ENCODE measurements around the gene SMYD3. TPM values are rescaled to one million over a fixed set of nuclear protein-coding genes. Genes with fewer than 3 reads are reported as not detected.

Gene SMYD3
- total and polyA plus RNA-seq, 9 of the 15 experiments (the other 6 are each of a cell fraction or from before 2014, with no cell fraction given): 128 to 440 (median 197) TPM

DNA sequence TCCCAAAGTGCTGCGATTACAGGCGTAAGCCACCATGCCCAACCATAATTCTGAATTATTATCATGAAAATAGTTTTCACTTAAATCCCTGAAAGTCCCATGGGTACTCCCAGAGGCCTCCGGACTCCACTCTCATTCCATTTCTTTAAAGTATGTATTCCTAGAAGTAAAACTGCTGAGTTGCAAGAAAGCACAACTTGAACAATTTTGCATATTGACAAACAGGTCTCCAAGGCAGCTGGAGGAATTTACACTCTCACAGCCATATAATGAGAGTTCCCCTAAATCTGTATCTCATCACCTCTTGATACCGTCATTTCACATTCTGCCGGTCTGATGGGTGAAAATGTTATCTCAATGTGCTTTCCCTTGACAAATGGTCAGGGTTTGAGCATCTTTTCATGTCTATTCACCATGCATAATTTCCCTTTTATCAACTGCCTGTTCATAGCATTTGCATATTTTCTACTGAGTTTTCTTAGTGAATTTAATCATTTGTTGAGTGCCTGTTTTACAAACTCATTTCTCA lies 129.4 kb downstream of the SMYD3 start:
- H4K20me1 ChIP-seq (replicated peaks; ENCODE audit: control insufficient read depth, insufficient read depth, low read length): no peaks in the 10 kb centered on the region; the same call in 1 of the 2 replicates
- no peak overlapping the region for H3K4me2 ChIP-seq (ENCODE audit: insufficient read depth, low read length)
- WGBS (ENCODE audit: insufficient coverage, low coverage, missing lambda C conversion rate): 88% methylated on average over 5 of the region's 5 CpGs
- H3K27ac ChIP-seq (ENCODE audit: extremely low read depth, low read depth, low read length): no peak overlapping the region
- intact Hi-C loops (cut with micrococcal nuclease): no loop called here
- in situ Hi-C loops (cut with MboI): no loop called here
- POLR2A ChIA-PET: interaction anchor here (1.1 kb wide), 1 partner anchor 13 kb away, joined by 3 read pairs; no protein-coding TSS in a partner anchor
- no peaks in the 10 kb centered on the region for H3K9me1 ChIP-seq (ENCODE audit: control insufficient read depth, insufficient read depth, low read length)
- H3K9ac ChIP-seq (ENCODE audit: insufficient read depth in 1 of 2, low read depth in 2 of 2, low read length in 2 of 2): no peak overlapping the region
- TF ChIP-seq ZNF449 (CRISPR knock-in tag; IDR thresholded peaks at IDR 0.05): no peak
- TF ChIP-seq ZEB2 (IDR thresholded peaks at IDR 0.05): no peak
- peak; percentile 75 for TF ChIP-seq MAFF (IDR thresholded peaks at IDR 0.05; ENCODE audit: low read length)
- peak; percentile 83 for TF ChIP-seq C11orf30 (IDR thresholded peaks at IDR 0.05; ENCODE audit: low read depth)
- TF ChIP-seq UBTF (IDR thresholded peaks at IDR 0.05; ENCODE audit: borderline replicate concordance in 1 of 2, low read depth in 2 of 2, low read length in 2 of 2): no peak
- TF ChIP-seq MAFG (tag; conservative IDR thresholded peaks at IDR 0.05): peak; percentile 75
- TF ChIP-seq ZNF766 (CRISPR knock-in tag; conservative IDR thresholded peaks at IDR 0.05): no peak
- TF ChIP-seq MAFK (IDR thresholded peaks at IDR 0.05; ENCODE audit: low read length): peak; percentile 67
- no peak for TF ChIP-seq POLR2AphosphoS5 (IDR thresholded peaks at IDR 0.05; ENCODE audit: control insufficient read depth, insufficient read depth, low read depth, low read length)
- TF ChIP-seq ZNF316 (IDR thresholded peaks at IDR 0.05): peak; percentile 91
- no peak for TF ChIP-seq ZNF184 (CRISPR knock-in tag; IDR thresholded peaks at IDR 0.05)
- no peak for TF ChIP-seq DACH1 (IDR thresholded peaks at IDR 0.05; ENCODE audit: partially characterized antibody)
- ATAC-seq: no peak
- DNase-seq (ENCODE audit: extremely low read depth in 1 of 4, low spot score in 3 of 4): no peak
- BruUV-seq (replicated peaks): no TSS peak
- H2AFZ ChIP-seq (ENCODE audit: low read depth, low read length): no peak overlapping the region
- CTCF ChIA-PET (ENCODE audit: low intra/inter-chr PET ratio): no interaction called here
- H3K4me3 ChIP-seq: no peak overlapping the region
- H3K36me3 ChIP-seq (ENCODE audit: control insufficient read depth, insufficient read depth, low read length): no peaks in the 10 kb centered on the region
- FAIRE-seq: no peak
- H3K79me2 ChIP-seq (ENCODE audit: control insufficient read depth, insufficient read depth, low read length): no peaks in the 10 kb centered on the region
- H3K4me1 ChIP-seq (replicated peaks in 1 of 2; ENCODE audit: control insufficient read depth in 2 of 2, insufficient read depth in 2 of 2, low read length in 2 of 2): peaks cover 0 to 6% of the 10 kb centered on the region in 2 experiments; a peak in 2 of 5 replicates
- H3K27me3 ChIP-seq (ENCODE audit: control insufficient read depth in 2 of 2, insufficient read depth in 2 of 2, low read length in 2 of 2): no peaks in the 10 kb centered on the region
- no peaks in the 10 kb centered on the region for H3K9me3 ChIP-seq (replicated peaks; ENCODE audit: control insufficient read depth, insufficient read depth, low read depth, low read length)

Data from K562 (cell line).